HG02571 (cell line): Measurements from ENCODE around the gene SCIMP.
"Not testable (repeated sequence)": the region's sequence is repeated elsewhere in the genome, so short reads cannot be mapped to it uniquely, and the experiment has no call there.

Experiments used
- ATAC-seq: cut with Tn5 transposase; IDR thresholded peaks from one replicate; pipeline ENCODE4 v1.9.1; 2021; ENCODE audit warnings: mild to moderate bottlenecking, moderate library complexity; ENCODE audit not compliant: unreplicated experiment

SCIMP gene

GRCh38 chr17:5238333-5238732 is 3.7 kb upstream of the SCIMP start:
- ATAC-seq, result no peak

GRCh38 chr17:5237541-5238016 is 2.9 kb upstream of the SCIMP start:
- no peak for ATAC-seq

GRCh38 chr17:5236938-5237540 is 2.4 kb upstream of the SCIMP start:
- ATAC-seq, result no peak

GRCh38 chr17:5233492-5233891 is 1.2 kb downstream of the SCIMP start:
- ATAC-seq, result not testable (repeated sequence)

- ATAC-seq, result no peak
Measured at GRCh38 chr17:5226940-5227878, 7.5 kb downstream of the SCIMP start.

- ATAC-seq, result peak; percentile 38
Measured at GRCh38 chr17:5225668-5226457, 8.8 kb downstream of the SCIMP start.

- ATAC-seq, result not testable (repeated sequence)
Measured at GRCh38 chr17:5221912-5222311, 12.7 kb downstream of the SCIMP start.

- no peak for ATAC-seq
Measured at GRCh38 chr17:5220074-5220473, 14.6 kb downstream of the SCIMP start.

- ATAC-seq, result no peak
Measured at GRCh38 chr17:5219536-5219935, 15.1 kb downstream of the SCIMP start.

GRCh38 chr17:5217562-5217961 is 17.1 kb downstream of the SCIMP start:
- not testable (repeated sequence) for ATAC-seq

GRCh38 chr17:5211458-5211857 is 23.2 kb downstream of the SCIMP start:
- ATAC-seq, result no peak

GRCh38 chr17:5210614-5211252 is 23.9 kb downstream of the SCIMP start:
- ATAC-seq, result no peak

- ATAC-seq, result no peak
Measured at GRCh38 chr17:5210091-5210490, 24.6 kb downstream of the SCIMP start.

- no peak for ATAC-seq
Measured at GRCh38 chr17:5209396-5209795, 25.3 kb downstream of the SCIMP start.

GRCh38 chr17:5203908-5204294 is 30.8 kb downstream of the SCIMP start:
- ATAC-seq, result no peak

GRCh38 chr17:5203178-5203907 is 31.3 kb downstream of the SCIMP start:
- ATAC-seq, result no peak

- ATAC-seq, result no peak
Measured at GRCh38 chr17:5201011-5201410, 33.6 kb downstream of the SCIMP start.

GRCh38 chr17:5200360-5200759 is 34.3 kb downstream of the SCIMP start:
- no peak for ATAC-seq

- ATAC-seq, result no peak
Measured at GRCh38 chr17:5198472-5198871, 36.2 kb downstream of the SCIMP start.

- no peak for ATAC-seq
Measured at GRCh38 chr17:5194346-5194745, 40.3 kb downstream of the SCIMP start.
